NCI-H460 (cell line): ENCODE data around the gene PHACTR3. TPM values are rescaled to one million over a fixed set of nuclear protein-coding genes. Genes with fewer than 3 reads are reported as not detected.

Experiments
- DNase-seq: peaks from one replicate; pipeline ENCODE4 v3.0.0-alpha.2; 2016; ENCODE audit warnings: low read depth; ENCODE audit errors: extremely low read depth
- total RNA-seq: library from RNA; depleted of rRNA; stranded (reverse); fragments of >200 nt; shearing (Covaris generic); gene quantifications from 2 replicates; pipeline ENCODE4 v1.2.3, GENCODE V29; 2014

The PHACTR3 gene
- total RNA-seq, 1 experiment from 2014 or later: not detected

DNA sequence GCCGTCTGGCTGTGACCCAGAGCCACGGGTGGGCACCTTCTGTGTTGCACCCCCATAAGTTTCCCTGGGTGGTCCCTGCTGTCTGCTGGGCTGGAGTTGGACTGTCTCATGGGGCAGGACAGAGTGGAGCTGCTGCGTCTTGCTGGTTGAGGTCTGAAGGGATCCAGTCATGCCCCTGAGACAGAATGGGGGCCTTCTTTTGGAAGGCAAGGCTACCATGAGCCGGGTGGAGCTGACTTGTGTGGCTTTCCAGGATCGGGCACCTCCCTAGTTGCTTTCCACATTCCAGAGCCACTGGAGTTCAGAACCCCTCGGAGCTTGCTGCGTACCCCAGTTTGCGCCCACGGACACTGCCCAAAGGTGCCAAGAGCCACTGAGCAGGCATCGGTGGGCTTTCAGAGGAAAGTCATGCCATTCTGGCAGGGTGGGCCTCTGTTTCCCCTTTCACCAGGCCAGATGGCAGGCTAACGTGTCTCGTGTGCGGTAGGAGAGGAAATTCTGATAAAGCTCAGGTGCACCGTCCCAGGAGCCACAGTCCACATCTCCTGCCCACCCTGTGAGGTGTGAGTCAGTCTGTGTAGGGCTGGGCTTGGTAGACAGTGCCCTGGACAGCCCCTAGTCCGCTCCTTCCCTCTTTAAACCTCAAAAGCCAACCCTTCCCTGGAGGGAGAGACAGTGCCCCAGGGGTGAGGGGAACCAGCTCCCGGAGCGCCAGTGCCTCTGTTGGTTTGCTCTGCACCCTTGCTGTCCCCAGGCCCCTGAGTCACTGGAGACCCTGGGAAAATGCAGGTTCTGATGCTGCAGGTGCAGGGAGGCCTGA is 203.8 kb downstream of the PHACTR3 start:
- DNase-seq: no peak

GRCh38 chr20:59808729-59809381 is 204.5 kb downstream of the PHACTR3 start:
- no peak for DNase-seq

- DNase-seq: no peak
These were observed 205.5 kb downstream of the PHACTR3 start for GRCh38 chr20:59809630-59810448.

- no peak for DNase-seq
These were observed 206.3 kb downstream of the PHACTR3 start for GRCh38 chr20:59810449-59811187.

GRCh38 chr20:59811681-59812171 is 207.4 kb downstream of the PHACTR3 start:
- DNase-seq: no peak

DNA sequence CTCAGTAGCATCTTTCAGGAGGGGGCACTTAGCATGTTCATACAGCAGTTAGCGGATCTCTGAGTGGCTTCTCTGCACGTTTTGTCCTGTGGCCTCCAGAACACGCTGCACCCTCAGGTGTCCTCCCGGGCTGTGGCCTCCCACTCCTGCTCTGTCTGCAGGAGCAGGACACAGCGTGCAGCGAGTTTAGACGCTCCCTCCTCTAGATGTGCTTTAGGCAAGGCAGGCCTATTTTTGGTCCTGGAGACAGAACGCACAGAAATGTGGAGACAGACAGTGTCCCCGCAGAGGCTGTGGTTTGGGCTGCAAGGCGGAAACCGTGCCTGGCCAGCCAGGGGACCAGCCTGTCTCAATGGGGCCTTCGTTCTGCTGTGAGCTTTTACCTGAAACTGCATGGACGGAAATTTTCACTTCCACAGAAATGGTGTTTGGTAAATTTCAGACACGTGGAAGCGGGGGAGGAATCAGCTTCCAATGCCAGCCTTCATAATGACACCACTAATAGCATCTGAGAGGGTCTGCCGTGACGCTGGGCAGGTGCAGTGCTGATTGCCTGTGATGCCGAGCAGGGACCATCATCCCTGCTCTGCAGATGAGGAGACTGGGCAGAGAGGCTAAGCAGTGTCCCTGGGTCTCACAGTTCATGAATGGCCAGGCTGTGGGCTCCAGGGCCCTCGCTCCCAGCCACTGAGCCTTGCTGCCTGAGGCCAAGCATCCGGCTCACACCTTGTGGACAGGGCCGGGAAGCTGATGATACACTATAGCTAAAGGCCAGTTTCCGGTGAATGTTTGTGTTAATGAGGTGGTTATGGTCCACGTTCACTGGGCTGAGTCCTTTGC is 208.2 kb downstream of the PHACTR3 start:
- DNase-seq: no peak

DNA sequence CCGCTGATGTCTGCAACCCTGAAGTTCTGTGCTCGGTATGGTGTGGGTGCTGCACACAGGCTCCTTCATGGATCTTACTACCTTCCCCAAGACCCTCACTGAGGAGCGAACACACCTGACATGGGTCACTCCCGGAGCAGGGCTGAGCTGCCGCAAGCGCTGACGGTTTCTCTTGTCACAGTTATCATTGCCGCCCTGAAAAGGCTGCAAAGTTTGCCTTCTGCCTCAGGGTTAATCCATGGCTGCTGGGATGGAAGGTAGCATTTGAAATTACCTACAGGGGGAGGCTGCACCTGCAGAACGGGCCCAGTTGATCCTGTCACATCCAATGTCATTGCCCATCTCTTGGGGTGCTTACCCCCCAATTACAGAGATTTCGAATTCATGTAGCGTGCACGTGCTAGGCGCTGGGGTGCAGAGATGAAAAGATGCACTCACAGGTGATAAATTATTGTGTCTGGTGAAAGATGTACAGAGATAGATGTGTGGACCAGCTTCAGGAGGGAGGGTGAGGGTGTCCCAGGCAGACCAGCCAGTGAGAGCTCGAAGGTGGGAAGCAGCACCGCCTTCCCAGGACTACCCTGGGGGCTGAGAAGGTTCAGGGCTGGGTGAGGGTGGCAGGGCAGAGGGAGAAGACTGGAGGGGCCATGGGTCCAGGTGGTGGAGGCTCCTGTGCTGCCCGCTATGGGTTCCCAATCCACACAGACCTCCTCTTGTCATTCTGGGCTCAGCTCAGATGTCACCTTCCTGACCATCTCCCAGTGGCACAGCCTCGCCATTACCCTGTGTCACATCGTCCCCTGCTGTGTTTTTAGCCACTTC is 209.0 kb downstream of the PHACTR3 start:
- no peak for DNase-seq

- DNase-seq: no peak
These were observed 209.9 kb downstream of the PHACTR3 start for GRCh38 chr20:59813948-59814839.

DNA sequence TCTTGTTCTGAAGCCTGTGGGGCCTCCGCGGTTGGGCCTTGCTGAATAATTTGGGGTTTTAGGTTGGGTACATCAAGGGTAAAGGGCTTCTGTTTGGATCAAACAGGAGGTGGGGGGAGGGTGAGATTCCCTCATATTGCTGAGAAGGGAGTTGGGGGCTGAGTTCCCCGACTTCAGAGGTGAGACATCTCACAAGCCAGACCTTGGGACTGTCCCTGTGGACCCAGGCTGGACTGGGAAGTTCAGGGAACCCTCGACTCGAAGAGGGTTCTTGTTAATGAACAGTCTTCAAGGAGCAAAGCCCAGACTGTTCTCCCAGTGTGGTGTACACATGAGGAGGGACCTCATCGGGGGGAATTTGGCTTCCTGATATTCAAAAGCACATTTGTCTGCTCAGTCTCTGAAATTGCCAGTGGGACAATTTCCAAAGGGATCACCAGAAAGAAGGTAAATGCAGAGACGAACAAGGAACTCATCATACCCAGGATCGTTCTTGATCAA is 210.6 kb downstream of the PHACTR3 start:
- DNase-seq: no peak

- DNase-seq: no peak
These were observed 211.9 kb downstream of the PHACTR3 start for GRCh38 chr20:59816146-59816738.

DNA sequence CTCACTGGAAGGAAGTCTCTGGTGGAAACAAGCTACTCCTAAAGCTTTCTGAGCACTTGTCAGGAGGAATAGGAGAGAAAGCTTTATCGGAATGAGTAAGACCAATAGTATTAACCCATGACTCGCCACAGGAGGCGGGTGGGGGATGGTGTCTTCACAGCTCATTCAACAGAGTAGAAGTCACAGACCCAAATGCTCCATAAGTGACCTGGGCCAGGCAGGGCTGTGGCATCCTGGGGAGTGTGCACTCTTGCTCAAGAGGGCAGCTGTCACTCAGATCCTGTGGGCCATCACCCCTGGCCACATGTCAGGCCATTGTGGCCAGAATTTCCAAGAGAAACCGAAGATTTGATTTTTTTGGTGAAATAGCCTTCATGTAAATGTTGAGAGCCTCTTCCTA is 213.1 kb downstream of the PHACTR3 start:
- DNase-seq: no peak

- no peak for DNase-seq
These were observed 213.7 kb downstream of the PHACTR3 start for GRCh38 chr20:59817846-59818615.

GRCh38 chr20:59818911-59819310 is 214.6 kb downstream of the PHACTR3 start:
- no peak for DNase-seq

GRCh38 chr20:59819496-59820203 is 215.3 kb downstream of the PHACTR3 start:
- DNase-seq: no peak

DNA sequence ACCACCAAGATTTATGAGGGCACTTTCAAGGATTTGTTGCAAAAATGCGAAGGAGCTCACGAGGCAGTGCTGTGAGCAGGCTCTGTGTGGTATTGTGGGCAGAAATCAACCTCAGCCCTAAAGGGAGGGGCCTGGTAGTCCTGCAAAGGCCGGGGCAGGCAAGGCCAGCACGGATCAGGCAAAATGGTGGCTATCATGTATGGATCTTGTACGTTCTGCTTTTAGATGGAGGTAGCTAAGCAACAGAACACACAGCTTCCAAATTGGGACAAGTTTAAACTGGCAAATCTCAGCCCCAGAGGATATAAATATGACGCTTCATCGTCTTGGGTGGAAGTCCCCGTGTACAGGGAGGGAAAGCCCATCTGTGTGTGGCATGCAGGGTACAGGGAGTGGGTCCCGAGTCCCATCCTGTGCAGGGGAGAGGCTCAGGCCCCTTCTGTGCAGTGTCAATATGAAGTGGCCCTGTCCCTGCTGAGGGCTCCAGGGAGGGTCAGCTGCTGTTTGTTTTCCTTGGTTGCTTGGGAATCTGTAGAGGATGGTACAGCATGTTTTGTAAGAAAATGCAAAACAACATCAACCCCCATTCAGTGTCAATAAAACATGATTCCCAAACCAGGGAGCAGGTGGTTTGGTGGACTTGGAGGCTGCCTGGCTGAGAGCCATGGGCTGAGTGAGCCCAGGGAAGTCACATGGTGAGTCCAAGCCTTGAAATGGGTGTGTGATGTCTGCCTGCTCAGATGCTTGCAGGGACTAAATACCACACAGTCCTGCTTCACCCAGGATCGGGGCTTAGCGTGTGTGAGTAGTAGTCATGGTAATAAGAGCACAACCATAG is 216.1 kb downstream of the PHACTR3 start:
- DNase-seq: no peak
